Right lobe of liver (tissue), 6 donors: Measurements from ENCODE around the gene FAM167B. TPM values are rescaled to one million over a fixed set of nuclear protein-coding genes. Genes with fewer than 3 reads are reported as not detected.

Source experiments
- ATAC-seq, 4 donors: fragments of 200-7000 bp; cut with Tn5 transposase; one replicate each; pipeline ENCODE4 v1.9.1; 2020; ENCODE audit warnings: mild to moderate bottlenecking in 4 of 4, moderate library complexity in 4 of 4
- DNase-seq, 3 donors: peaks; one replicate each; pipeline ENCODE4 v3.0.0-alpha.2; 2020
- H3K27ac ChIP-seq, 3 donors: fragments of 200-600 bp; one replicate each; pipeline ENCODE4 v1.8.0; 2022
- H3K27me3 ChIP-seq, 2 donors: fragments of 200-600 bp; one replicate each; pipeline ENCODE4 v1.8.0; 2022
- H3K36me3 ChIP-seq, 4 donors: fragments of 200-600 bp; sonication (generic) in 1 of 4; one replicate each; pipeline versions ENCODE4 v1.5.1 to v1.8.0; 2017 to 2022; ENCODE audit warnings: control low read depth in 1 of 4
- H3K4me1 ChIP-seq, 4 donors: fragments of 200-600 bp; sonication (generic) in 1 of 4; one replicate each; pipeline versions ENCODE4 v1.5.1 to v1.8.0; 2017 to 2022; ENCODE audit warnings: control low read depth in 1 of 4
- H3K4me3 ChIP-seq, 3 donors: fragments of 200-600 bp; one replicate each; pipeline ENCODE4 v1.8.0; 2022
- H3K9me3 ChIP-seq, 4 donors: fragments of 200-600 bp; sonication (generic) in 1 of 4; one replicate each; pipeline versions ENCODE4 v1.5.1 to v1.8.0; 2017 to 2022; ENCODE audit warnings: control low read depth in 1 of 4
- POLR2A ChIP-seq: fragments of 450-650 bp; IDR thresholded peaks from one replicate; pipeline ENCODE4 v1.6.1; 2017; ENCODE audit warnings: antibody characterized with exemption, mild to moderate bottlenecking
- WGBS: methylation state at CpG from one replicate; pipeline ENCODE4 v1.1.6; 2018; ENCODE audit warnings: low coverage, low lambda C conversion rate; ENCODE audit not compliant: insufficient coverage; ENCODE audit errors: missing lambda C conversion rate; 5-methylcytosine and 5-hydroxymethylcytosine counted together
- intact Hi-C, 2 donors: fragments of 100-400 bp; cut with DNase I; formaldehyde crosslinking; loops; one replicate each; pipeline versions ENCODE4 v1.11.2 to v1.14.1; 2022
- long read RNA-seq: library from polyadenylated mRNA; unstranded; transcript quantifications from one replicate; pipeline ENCODE4 v2.0.0, GENCODE V29; 2019
- total RNA-seq, 6 experiments: library from RNA; depleted of rRNA in 2 of 6; stranded (reverse); fragments of >200 nt in 2 of 6; fragmentation: NEBNext Ultra II Directional in 3 of 6; extraction: Animal tissue kit (Norgen Biotek cat#: 25700) in 3 of 6; gene quantifications; one replicate each; pipeline versions ENCODE4 v1.1.0 to v1.2.4, GENCODE V29; 2016 to 2023
- TF ChIP-seq, protein P1 (sequence below), 4 donors: fragments of 200-600 bp in 3 of 4; fragments of 450-650 bp in 1 of 4; IDR thresholded peaks; one replicate each; pipeline versions ENCODE4 v1.5.1 to v1.8.0; 2016 to 2022; ENCODE audit warnings: antibody characterized with exemption in 4 of 4, mild to moderate bottlenecking in 2 of 4
- donor health status: DM: no; HTN: yes; CAD: no.
- donor health status: DM: no; HTN: no; CAD: no.
- donor health status: DM: no; HTN: no; CAD: no.
- donor health status: DM: no; HTN: yes; CAD: no.
- donor health status: DM: no; HTN: yes; CAD: no.

FAM167B gene
- total RNA-seq: 1 to 10 TPM; 1.3 to 9.4 (median 5.2) TPM
- long read RNA-seq, partial matches to known transcripts: 0 of 1 reads
- long read RNA-seq, other reads (novel, unspliced or antisense): 0 of 1 reads

GRCh38 chr1:32246888-32247273, at the start of gene FAM167B:
Gene FAM167B, plus strand, starts transcription at chr1:32247222. Its CDS starts 200 bp downstream, at chr1:32247422.
- H3K27me3 ChIP-seq: no peaks in the 10 kb centered on the region
- ATAC-seq: peak; percentile 42 to 66 (median 48)
- peak in 2 of 3 donors; percentile 34 to 59 for DNase-seq
- no peak for TF ChIP-seq POLR2A
- TF ChIP-seq, protein P1, sequence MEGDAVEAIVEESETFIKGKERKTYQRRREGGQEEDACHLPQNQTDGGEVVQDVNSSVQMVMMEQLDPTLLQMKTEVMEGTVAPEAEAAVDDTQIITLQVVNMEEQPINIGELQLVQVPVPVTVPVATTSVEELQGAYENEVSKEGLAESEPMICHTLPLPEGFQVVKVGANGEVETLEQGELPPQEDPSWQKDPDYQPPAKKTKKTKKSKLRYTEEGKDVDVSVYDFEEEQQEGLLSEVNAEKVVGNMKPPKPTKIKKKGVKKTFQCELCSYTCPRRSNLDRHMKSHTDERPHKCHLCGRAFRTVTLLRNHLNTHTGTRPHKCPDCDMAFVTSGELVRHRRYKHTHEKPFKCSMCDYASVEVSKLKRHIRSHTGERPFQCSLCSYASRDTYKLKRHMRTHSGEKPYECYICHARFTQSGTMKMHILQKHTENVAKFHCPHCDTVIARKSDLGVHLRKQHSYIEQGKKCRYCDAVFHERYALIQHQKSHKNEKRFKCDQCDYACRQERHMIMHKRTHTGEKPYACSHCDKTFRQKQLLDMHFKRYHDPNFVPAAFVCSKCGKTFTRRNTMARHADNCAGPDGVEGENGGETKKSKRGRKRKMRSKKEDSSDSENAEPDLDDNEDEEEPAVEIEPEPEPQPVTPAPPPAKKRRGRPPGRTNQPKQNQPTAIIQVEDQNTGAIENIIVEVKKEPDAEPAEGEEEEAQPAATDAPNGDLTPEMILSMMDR (IDR thresholded peaks at IDR 0.05): no peak
- intact Hi-C loops: no loop called here
- H3K4me3 ChIP-seq: no peak within 1 kb of the TSS
- no peaks in the 10 kb centered on the region for H3K36me3 ChIP-seq
- WGBS: no CpG with 5 or more reads among the region's 3 CpGs
- peaks cover 0 to 16% (median 4%) of the 10 kb centered on the region in 4 donors for H3K4me1 ChIP-seq
- no peaks in the 10 kb centered on the region for H3K9me3 ChIP-seq
- peak within 1 kb of the TSS; percentile 37 to 54 (median 40) for H3K27ac ChIP-seq

GRCh38 chr1:32197837-32198236, 49.2 kb upstream of the FAM167B start:
- intact Hi-C loops: no loop called here
- Histone ChIP-seq H3K27ac (no peak overlapping the region), H3K27me3 (no peaks in the 10 kb centered on the region), H3K36me3 (peaks cover 13 to 42% (median 27%) of the 10 kb centered on the region in 4 donors), H3K4me3 (no peak overlapping the region), H3K4me1 (peaks cover 0 to 17% (median 7%) of the 10 kb centered on the region in 4 donors), H3K9me3 (no peaks in the 10 kb centered on the region)
- TF ChIP-seq, protein P1 (IDR thresholded peaks at IDR 0.05): no peak
- TF ChIP-seq POLR2A: no peak
- ATAC-seq (no peak), DNase-seq (peak in 1 of 3 donors; percentile 48)
- 66% methylated on average over 4 of the region's 6 CpGs for WGBS

GRCh38 chr1:32198237-32199042, 48.6 kb upstream of the FAM167B start:
- intact Hi-C loops: no loop called here
- Histone ChIP-seq H3K27me3 (no peaks in the 10 kb centered on the region), H3K27ac (no peak overlapping the region), H3K4me3 (no peak overlapping the region), H3K4me1 (peaks cover 0 to 17% (median 7%) of the 10 kb centered on the region in 4 donors), H3K9me3 (no peaks in the 10 kb centered on the region), H3K36me3 (peaks cover 13 to 36% (median 22%) of the 10 kb centered on the region in 4 donors)
- DNase-seq: peak in 1 of 3 donors; percentile 22
- TF ChIP-seq, protein P1 (IDR thresholded peaks at IDR 0.05): no peak
- TF ChIP-seq POLR2A: no peak
- no peak for ATAC-seq
- 57% methylated on average over 2 of the region's 3 CpGs for WGBS

DNA sequence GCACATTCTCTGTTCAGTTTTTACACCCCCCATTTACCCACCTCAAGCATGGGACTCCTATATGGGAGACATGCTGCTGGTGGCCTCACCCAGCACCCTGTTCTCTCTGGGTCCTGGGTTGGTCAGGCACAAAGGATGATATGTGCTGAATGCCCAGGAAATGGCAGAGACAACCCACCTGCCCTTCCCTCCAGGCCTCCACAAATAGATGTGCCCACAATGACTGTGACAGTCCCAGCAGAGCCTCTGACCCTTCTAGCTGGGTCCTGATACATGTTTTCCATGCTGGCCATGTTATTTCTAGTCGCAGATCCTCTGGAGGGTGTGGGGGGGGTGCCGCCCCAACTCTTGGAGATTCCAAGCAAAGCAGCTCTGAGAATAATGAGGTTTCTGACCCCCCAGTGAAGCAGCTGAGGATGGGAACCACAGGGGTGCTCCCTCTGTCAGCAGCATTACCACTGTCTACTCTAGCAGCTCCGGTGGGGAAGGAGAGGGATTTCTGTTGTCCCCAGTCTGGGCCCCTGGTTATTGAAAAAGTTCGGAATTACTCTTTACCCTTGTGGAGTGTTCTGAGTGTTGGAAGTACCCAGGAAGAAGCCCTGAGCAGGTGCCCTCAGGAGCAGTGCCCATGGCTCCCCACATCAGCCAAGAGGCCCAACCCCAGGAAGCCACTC, 47.8 kb upstream of the FAM167B start:
- Histone ChIP-seq H3K27ac (no peak overlapping the region), H3K36me3 (peaks cover 9 to 28% (median 16%) of the 10 kb centered on the region in 4 donors), H3K27me3 (no peaks in the 10 kb centered on the region), H3K4me1 (peaks cover 0 to 17% (median 7%) of the 10 kb centered on the region in 4 donors), H3K9me3 (no peaks in the 10 kb centered on the region), H3K4me3 (no peak overlapping the region)
- intact Hi-C loops: no loop called here
- DNase-seq: no peak
- TF ChIP-seq, protein P1 (IDR thresholded peaks at IDR 0.05): no peak
- no peak for TF ChIP-seq POLR2A
- WGBS: 80% methylated on average over 1 of the region's 4 CpGs
- ATAC-seq: no peak
